Spleen (tissue), 7 donors: ENCODE data around the gene BMX.

Experiments
- POLR2A ChIP-seq, 3 donors: fragments of 450-650 bp; IDR thresholded peaks; one replicate each; pipeline ENCODE4 v1.5.1; 2017; ENCODE audit warnings: antibody characterized with exemption in 3 of 3, mild to moderate bottlenecking in 1 of 3
- POLR2AphosphoS5 ChIP-seq, 3 donors: sonication (generic); formaldehyde crosslinking; IDR thresholded peaks; one replicate each; pipeline ENCODE4 v1.5.1; 2017; ENCODE audit warnings: antibody characterized with exemption in 3 of 3
- TF ChIP-seq, protein P1 (sequence below), 11 experiments: fragments of 200-600 bp in 7 of 11; fragments of 450-650 bp in 4 of 11; sonication (generic) in 4 of 11; IDR thresholded peaks in 8 of 11; conservative IDR thresholded peaks in 3 of 11; 1 replicate in 7 of 11; 2 replicates in 4 of 11; pipeline versions ENCODE4 v1.4.0 to v1.8.0; 2016 to 2021; ENCODE audit warnings: antibody characterized with exemption in 11 of 11, inconsistent platforms in 4 of 11, mild to moderate bottlenecking in 1 of 11
- donor health status: DM: no; HTN: no; CAD: no; lungs with moderate emphysema.
- donor health status: DM: no; HTN: no; CAD: no.
- donor health status: DM: no; HTN: no; CAD: no.

DNA sequence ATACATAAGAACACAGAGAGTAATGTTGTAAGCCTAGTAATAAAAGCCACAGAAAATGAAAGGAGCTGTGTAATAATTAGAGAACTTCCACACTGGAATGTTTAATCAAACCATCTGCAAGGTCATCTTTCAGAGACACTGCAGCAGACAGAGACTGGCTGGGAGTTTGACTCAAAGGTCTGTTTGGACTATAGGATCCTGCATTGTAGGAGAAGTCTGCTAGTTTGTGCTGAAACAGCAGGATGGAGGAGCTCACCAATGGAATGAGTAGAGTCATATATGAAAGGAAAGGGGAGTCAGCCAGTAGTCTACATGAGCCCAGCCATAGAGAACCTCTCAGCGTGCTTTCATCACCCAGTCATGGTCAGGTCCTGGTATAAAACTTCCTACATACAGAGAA, 104.6 kb downstream of the BMX start:
- no peak for TF ChIP-seq POLR2A (IDR thresholded peaks at IDR 0.05)
- TF ChIP-seq, protein P1, sequence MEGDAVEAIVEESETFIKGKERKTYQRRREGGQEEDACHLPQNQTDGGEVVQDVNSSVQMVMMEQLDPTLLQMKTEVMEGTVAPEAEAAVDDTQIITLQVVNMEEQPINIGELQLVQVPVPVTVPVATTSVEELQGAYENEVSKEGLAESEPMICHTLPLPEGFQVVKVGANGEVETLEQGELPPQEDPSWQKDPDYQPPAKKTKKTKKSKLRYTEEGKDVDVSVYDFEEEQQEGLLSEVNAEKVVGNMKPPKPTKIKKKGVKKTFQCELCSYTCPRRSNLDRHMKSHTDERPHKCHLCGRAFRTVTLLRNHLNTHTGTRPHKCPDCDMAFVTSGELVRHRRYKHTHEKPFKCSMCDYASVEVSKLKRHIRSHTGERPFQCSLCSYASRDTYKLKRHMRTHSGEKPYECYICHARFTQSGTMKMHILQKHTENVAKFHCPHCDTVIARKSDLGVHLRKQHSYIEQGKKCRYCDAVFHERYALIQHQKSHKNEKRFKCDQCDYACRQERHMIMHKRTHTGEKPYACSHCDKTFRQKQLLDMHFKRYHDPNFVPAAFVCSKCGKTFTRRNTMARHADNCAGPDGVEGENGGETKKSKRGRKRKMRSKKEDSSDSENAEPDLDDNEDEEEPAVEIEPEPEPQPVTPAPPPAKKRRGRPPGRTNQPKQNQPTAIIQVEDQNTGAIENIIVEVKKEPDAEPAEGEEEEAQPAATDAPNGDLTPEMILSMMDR (IDR thresholded peaks at IDR 0.05 in 8 of 11, conservative IDR thresholded peaks at IDR 0.05 in 3 of 11), result no peak
- TF ChIP-seq POLR2AphosphoS5 (IDR thresholded peaks at IDR 0.05), result no peak
